ENCODE data around the gene POLR1A.
A peak's percentile ranks its signal among the peaks of the same experiment; 100 is the strongest.

Gene POLR1A

DNA sequence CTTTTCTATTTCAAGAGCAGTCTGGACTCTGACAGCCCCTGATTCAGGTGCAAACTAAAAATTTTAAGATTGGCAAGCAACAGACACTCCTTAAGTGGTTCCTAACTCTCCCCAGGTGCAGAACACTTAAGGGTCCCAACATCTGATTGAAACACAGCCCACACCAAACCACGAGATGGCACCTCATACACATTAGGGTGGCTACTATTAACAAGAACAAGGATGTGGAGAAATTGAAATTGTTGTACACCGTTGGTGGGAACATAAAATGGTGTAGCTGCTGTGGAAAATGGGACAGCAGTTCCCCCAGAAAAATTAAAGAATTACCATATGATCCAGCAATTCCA, 82.3 kb downstream of the POLR1A start:
- ATAC-seq (ENCODE audit: insufficient read depth, low read depth) = peak; percentile 8; the same call in 1 of the 3 replicates
- TF ChIP-seq, protein P1, sequence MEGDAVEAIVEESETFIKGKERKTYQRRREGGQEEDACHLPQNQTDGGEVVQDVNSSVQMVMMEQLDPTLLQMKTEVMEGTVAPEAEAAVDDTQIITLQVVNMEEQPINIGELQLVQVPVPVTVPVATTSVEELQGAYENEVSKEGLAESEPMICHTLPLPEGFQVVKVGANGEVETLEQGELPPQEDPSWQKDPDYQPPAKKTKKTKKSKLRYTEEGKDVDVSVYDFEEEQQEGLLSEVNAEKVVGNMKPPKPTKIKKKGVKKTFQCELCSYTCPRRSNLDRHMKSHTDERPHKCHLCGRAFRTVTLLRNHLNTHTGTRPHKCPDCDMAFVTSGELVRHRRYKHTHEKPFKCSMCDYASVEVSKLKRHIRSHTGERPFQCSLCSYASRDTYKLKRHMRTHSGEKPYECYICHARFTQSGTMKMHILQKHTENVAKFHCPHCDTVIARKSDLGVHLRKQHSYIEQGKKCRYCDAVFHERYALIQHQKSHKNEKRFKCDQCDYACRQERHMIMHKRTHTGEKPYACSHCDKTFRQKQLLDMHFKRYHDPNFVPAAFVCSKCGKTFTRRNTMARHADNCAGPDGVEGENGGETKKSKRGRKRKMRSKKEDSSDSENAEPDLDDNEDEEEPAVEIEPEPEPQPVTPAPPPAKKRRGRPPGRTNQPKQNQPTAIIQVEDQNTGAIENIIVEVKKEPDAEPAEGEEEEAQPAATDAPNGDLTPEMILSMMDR (IDR thresholded peaks at IDR 0.05; ENCODE audit: borderline replicate concordance, extremely low read depth, low read length, poor library complexity, severe bottlenecking) = no peak
- TF ChIP-seq EZH2 (IDR thresholded peaks at IDR 0.05; ENCODE audit: borderline replicate concordance, low read depth, low read length, severe bottlenecking) = no peak
- H3K27me3 ChIP-seq (ENCODE audit: insufficient read depth, low read length, poor library complexity) = no peaks in the 10 kb centered on the region

DNA sequence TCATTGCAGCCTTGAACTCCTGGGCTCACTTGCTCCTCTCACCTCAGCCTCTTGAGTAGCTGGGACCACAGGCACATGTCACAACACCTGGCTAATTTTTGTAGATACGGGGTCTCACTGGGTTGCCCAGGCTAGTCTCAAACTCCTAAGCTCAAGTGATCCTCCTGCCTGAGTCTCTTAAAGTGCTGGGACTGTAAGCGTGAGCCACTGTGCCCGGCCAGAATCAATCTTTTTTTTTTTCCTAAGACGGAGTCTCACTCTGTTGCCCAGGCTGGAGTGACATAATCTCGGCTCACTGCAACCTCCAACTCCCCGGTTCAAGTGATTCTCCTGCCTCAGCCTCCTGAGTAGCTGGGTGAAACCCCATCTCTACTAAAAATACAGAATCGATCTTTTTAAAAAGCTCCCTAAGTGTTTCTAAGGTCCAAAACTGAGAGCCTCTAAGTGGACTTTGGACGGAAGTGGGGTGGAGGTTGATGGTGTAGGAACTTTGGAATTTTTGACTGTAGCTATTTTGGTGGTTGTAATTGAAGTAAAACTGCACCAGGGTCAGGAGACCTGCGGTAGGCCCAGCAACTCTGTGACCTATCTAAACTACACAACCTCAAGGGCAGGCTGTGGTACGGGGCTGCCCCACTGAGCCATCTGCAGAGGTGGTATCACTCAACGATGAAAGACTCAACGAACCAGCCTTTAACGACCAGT, 82.9 kb downstream of the POLR1A start:
- H2AFZ ChIP-seq (ENCODE audit: low read depth, low read length) = no peak overlapping the region
- no peaks in the 10 kb centered on the region for H4K20me1 ChIP-seq (ENCODE audit: insufficient read depth, low read length)
- no peaks in the 10 kb centered on the region for H3K79me2 ChIP-seq (ENCODE audit: insufficient read depth, low read length)
- no peak overlapping the region for H3K4me2 ChIP-seq (ENCODE audit: insufficient read depth, low read length)
- TF ChIP-seq EZH2 (IDR thresholded peaks at IDR 0.05; ENCODE audit: borderline replicate concordance, low read depth, low read length, severe bottlenecking) = no peak
- TF ChIP-seq, protein P1 (IDR thresholded peaks at IDR 0.05; ENCODE audit: borderline replicate concordance, extremely low read depth, low read length, poor library complexity, severe bottlenecking) = no peak
- DNase-seq = no peak
- no peak overlapping the region for H3K27ac ChIP-seq (ENCODE audit: low read length)
- H3K27me3 ChIP-seq (ENCODE audit: insufficient read depth, low read length, poor library complexity) = no peaks in the 10 kb centered on the region
- ATAC-seq (ENCODE audit: insufficient read depth, low read depth) = peak; percentile 21; the same call in 2 of the 3 replicates
- no peak overlapping the region for H3K9ac ChIP-seq (ENCODE audit: low read depth, low read length)
- H3K4me1 ChIP-seq (ENCODE audit: insufficient read depth, low read length) = no peaks in the 10 kb centered on the region
- H3K36me3 ChIP-seq (ENCODE audit: insufficient read depth, low read length) = peaks cover 28% of the 10 kb centered on the region
- H3K9me3 ChIP-seq (ENCODE audit: insufficient read depth, low read length, severe bottlenecking) = no peaks in the 10 kb centered on the region
- no peak overlapping the region for H3K4me3 ChIP-seq (ENCODE audit: low read depth in 1 of 2, low read length in 2 of 2)

More for the DNA sequence above, 82.3 kb downstream of the POLR1A start:
- no peak for DNase-seq
- H3K9me3 ChIP-seq (ENCODE audit: insufficient read depth, low read length, severe bottlenecking) = no peaks in the 10 kb centered on the region
- H3K36me3 ChIP-seq (ENCODE audit: insufficient read depth, low read length) = peaks cover 33% of the 10 kb centered on the region
- no peaks in the 10 kb centered on the region for H3K4me1 ChIP-seq (ENCODE audit: insufficient read depth, low read length)
- no peak overlapping the region for H3K4me3 ChIP-seq (ENCODE audit: low read depth in 1 of 2, low read length in 2 of 2)
- no peaks in the 10 kb centered on the region for H4K20me1 ChIP-seq (ENCODE audit: insufficient read depth, low read length)
- H3K9ac ChIP-seq (ENCODE audit: low read depth, low read length) = no peak overlapping the region
- no peak overlapping the region for H3K27ac ChIP-seq (ENCODE audit: low read length)
- H3K79me2 ChIP-seq (ENCODE audit: insufficient read depth, low read length) = no peaks in the 10 kb centered on the region
- no peak overlapping the region for H2AFZ ChIP-seq (ENCODE audit: low read depth, low read length)
- H3K4me2 ChIP-seq (ENCODE audit: insufficient read depth, low read length) = no peak overlapping the region

DNA sequence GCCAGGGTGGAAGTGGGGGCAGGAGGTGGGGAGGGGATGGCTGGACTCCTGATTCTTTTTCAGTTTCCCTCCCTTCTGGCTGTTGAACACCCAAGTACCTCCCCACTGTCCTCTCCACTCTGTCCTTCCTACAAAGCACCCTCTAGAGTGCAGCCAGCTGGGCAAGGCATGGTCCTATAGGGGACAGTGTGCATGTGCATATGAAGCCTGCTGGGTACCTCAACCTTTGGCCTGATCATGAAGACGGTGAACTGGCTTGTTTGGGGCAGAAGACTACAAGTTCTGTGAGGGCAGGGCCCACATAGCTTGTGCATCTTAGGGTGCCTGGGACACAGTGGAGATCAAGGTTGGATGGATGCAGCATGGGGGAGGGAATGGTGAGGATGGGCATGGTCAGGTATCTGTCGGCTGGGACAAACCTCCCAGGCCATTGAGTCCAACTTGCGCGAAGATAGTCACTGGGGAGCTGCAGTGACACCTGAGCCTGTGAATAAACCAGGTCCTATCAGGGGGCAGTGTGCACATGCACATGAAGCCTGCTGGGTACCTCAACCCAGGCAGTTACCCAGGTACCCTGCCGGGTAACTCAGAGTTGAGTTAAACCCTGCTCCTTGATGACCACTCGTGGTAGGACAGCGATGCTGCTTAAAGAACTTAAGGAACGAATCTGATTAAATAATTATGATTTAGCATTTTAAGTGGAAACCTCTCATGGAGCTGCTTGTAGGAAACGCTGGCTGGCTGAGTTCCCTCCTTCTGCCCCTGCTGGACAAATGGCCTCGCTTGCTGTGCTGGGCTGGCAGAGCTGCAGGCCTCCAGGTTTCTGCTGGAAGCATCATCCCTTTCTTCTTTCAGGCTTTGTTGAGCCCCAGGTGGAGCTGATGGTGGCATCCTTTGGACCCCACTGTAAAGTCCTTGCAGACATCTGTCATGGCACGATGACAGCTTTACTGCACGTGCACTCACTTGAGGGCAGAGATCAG, 84.0 kb downstream of the POLR1A start:
- Histone ChIP-seq H3K4me2 (ENCODE audit: insufficient read depth, low read length) (no peak overlapping the region), H4K20me1 (ENCODE audit: insufficient read depth, low read length) (no peaks in the 10 kb centered on the region), H3K9ac (ENCODE audit: low read depth, low read length) (no peak overlapping the region), H3K79me2 (ENCODE audit: insufficient read depth, low read length) (no peaks in the 10 kb centered on the region), H2AFZ (ENCODE audit: low read depth, low read length) (no peak overlapping the region), H3K4me3 (ENCODE audit: low read depth in 1 of 2, low read length in 2 of 2) (no peak overlapping the region), H3K4me1 (ENCODE audit: insufficient read depth, low read length) (no peaks in the 10 kb centered on the region), H3K27me3 (ENCODE audit: insufficient read depth, low read length, poor library complexity) (no peaks in the 10 kb centered on the region), H3K9me3 (ENCODE audit: insufficient read depth, low read length, severe bottlenecking) (no peaks in the 10 kb centered on the region), H3K36me3 (ENCODE audit: insufficient read depth, low read length) (peaks cover 16% of the 10 kb centered on the region), H3K27ac (ENCODE audit: low read length) (0 out of 2 replicates have a peak overlapping the region, but pooled peaks have one; percentile 31)
- DNase-seq (no peak), ATAC-seq (ENCODE audit: insufficient read depth, low read depth) (peak; percentile 22; the same call in 1 of the 3 replicates)
- TF ChIP-seq EZH2 (IDR thresholded peaks at IDR 0.05; ENCODE audit: borderline replicate concordance, low read depth, low read length, severe bottlenecking) = no peak
- TF ChIP-seq, protein P1 (IDR thresholded peaks at IDR 0.05; ENCODE audit: borderline replicate concordance, extremely low read depth, low read length, poor library complexity, severe bottlenecking) = no peak

Data from DND-41 (cell line).